Thyroid gland (tissue), 4 donors: ENCODE results near the gene PTCD2.

Source experiments
- POLR2A ChIP-seq, 2 donors: fragments of 450-650 bp; IDR thresholded peaks; one replicate each; pipeline ENCODE4 v1.6.1; 2017; ENCODE audit warnings: antibody characterized with exemption in 2 of 2, mild to moderate bottlenecking in 2 of 2, moderate library complexity in 1 of 2
- TF ChIP-seq, protein P1 (sequence below), 6 experiments: fragments of 200-600 bp in 3 of 6; fragments of 450-650 bp in 3 of 6; sonication (generic) in 3 of 6; IDR thresholded peaks; one replicate each; pipeline ENCODE4 v1.5.1; 2016 to 2019; ENCODE audit warnings: antibody characterized with exemption in 6 of 6, mild to moderate bottlenecking in 2 of 6, inconsistent platforms in 1 of 6, moderate library complexity in 1 of 6

DNA sequence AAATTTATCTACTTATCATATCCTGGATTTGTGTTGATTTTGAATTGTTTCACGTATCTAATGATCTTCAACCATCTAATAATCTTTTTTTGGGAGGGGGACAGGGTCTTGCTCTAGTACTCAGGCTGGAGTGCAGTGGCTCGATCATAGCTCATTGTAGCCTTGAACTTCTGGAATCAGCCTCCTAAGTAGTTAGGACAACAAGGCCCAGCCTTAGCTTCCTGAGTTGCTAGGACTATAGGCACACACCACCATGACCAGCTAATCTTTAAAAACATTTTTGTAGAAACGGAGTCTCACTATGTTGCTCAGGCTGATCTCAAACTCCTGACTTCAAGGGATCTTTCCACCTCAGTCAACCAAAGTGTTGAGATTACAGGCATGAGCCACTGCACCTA lies 34.8 kb upstream of the PTCD2 start:
- TF ChIP-seq, protein P1, sequence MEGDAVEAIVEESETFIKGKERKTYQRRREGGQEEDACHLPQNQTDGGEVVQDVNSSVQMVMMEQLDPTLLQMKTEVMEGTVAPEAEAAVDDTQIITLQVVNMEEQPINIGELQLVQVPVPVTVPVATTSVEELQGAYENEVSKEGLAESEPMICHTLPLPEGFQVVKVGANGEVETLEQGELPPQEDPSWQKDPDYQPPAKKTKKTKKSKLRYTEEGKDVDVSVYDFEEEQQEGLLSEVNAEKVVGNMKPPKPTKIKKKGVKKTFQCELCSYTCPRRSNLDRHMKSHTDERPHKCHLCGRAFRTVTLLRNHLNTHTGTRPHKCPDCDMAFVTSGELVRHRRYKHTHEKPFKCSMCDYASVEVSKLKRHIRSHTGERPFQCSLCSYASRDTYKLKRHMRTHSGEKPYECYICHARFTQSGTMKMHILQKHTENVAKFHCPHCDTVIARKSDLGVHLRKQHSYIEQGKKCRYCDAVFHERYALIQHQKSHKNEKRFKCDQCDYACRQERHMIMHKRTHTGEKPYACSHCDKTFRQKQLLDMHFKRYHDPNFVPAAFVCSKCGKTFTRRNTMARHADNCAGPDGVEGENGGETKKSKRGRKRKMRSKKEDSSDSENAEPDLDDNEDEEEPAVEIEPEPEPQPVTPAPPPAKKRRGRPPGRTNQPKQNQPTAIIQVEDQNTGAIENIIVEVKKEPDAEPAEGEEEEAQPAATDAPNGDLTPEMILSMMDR (IDR thresholded peaks at IDR 0.05) = no peak
- TF ChIP-seq POLR2A (IDR thresholded peaks at IDR 0.05) = no peak
